Embryonic facial prominence (tissue), 1 donor: ENCODE data around the gene MINDY4.

Source experiments
- DNase-seq: peaks from one replicate; pipeline ENCODE4 v3.0.0-alpha.2; 2016; ENCODE audit errors: extremely low spot score

MINDY4 gene

GRCh38 chr7:30900803-30901362 is 129.7 kb downstream of the MINDY4 start:
- DNase-seq = no peak

GRCh38 chr7:30901856-30902255 is 130.6 kb downstream of the MINDY4 start:
- no peak for DNase-seq

- DNase-seq = no peak
Observed at GRCh38 chr7:30902466-30902865, 131.2 kb downstream of the MINDY4 start.

GRCh38 chr7:30903146-30903545 is 131.9 kb downstream of the MINDY4 start:
- DNase-seq = no peak

GRCh38 chr7:30904561-30904960 is 133.3 kb downstream of the MINDY4 start:
- no peak for DNase-seq

- DNase-seq = no peak
Observed at GRCh38 chr7:30905078-30906012, 134.1 kb downstream of the MINDY4 start.

- DNase-seq = no peak
Observed at GRCh38 chr7:30906014-30906413, 134.8 kb downstream of the MINDY4 start.

GRCh38 chr7:30906515-30907240 is 135.5 kb downstream of the MINDY4 start:
- DNase-seq = no peak

- DNase-seq = no peak
Observed at GRCh38 chr7:30907527-30908267, 136.5 kb downstream of the MINDY4 start.

- DNase-seq = no peak
Observed at GRCh38 chr7:30908681-30909080, 137.5 kb downstream of the MINDY4 start.

GRCh38 chr7:30909431-30909830 is 138.2 kb downstream of the MINDY4 start:
- no peak for DNase-seq

GRCh38 chr7:30910411-30911073 is 139.3 kb downstream of the MINDY4 start:
- DNase-seq = no peak

GRCh38 chr7:30911133-30911532 is 139.9 kb downstream of the MINDY4 start:
- no peak for DNase-seq

GRCh38 chr7:30911561-30911969 is 140.3 kb downstream of the MINDY4 start, which contains the start of gene AQP1:
Gene AQP1 (plus strand): TSS chr7:30911853. CDS start chr7:30911910, 57 bp downstream.
- peak; percentile 54 for DNase-seq

GRCh38 chr7:30912021-30912730 is 141.0 kb downstream of the MINDY4 start:
- DNase-seq = no peak

- DNase-seq = no peak
Observed at GRCh38 chr7:30912731-30912985, 141.4 kb downstream of the MINDY4 start.

GRCh38 chr7:30912986-30913811 is 142.0 kb downstream of the MINDY4 start:
- DNase-seq = no peak

GRCh38 chr7:30913821-30914515 is 142.8 kb downstream of the MINDY4 start:
- no peak for DNase-seq

GRCh38 chr7:30914596-30914995 is 143.4 kb downstream of the MINDY4 start:
- DNase-seq = no peak
